Spinal cord (tissue), 10 donors: Measurements from ENCODE around the gene TAS1R3. TPM values are rescaled to one million over a fixed set of nuclear protein-coding genes. Genes with fewer than 3 reads are reported as not detected.
"Not testable (repeated sequence)": the region's sequence is repeated elsewhere in the genome, so short reads cannot be mapped to it uniquely, and the experiment has no call there.

Experiments used
- DNase-seq, 6 donors: peaks; one replicate each; pipeline versions ENCODE4 v3.0.0 to v3.0.0-alpha.2; 2013 to 2015; ENCODE audit warnings: low spot score in 6 of 6, low read depth in 4 of 6
- H3K27ac ChIP-seq: one replicate; pipeline ENCODE4 v1.5.1; 2013; ENCODE audit warnings: low read depth, low read length, control low read depth
- H3K27me3 ChIP-seq: one replicate; pipeline ENCODE4 v1.6.1; 2013; ENCODE audit warnings: low read length; ENCODE audit not compliant: control insufficient read depth, insufficient read depth
- H3K36me3 ChIP-seq: one replicate; pipeline ENCODE4 v1.6.1; 2013; ENCODE audit warnings: low read length; ENCODE audit not compliant: control insufficient read depth, insufficient read depth
- H3K4me1 ChIP-seq: one replicate; pipeline ENCODE4 v1.6.1; 2013; ENCODE audit warnings: low read length; ENCODE audit not compliant: control insufficient read depth, insufficient read depth
- H3K4me3 ChIP-seq: one replicate; pipeline ENCODE4 v1.5.1; 2013; ENCODE audit warnings: low read depth, low read length, control low read depth
- H3K9me3 ChIP-seq: one replicate; pipeline ENCODE4 v1.6.1; 2013; ENCODE audit warnings: low read length; ENCODE audit not compliant: control insufficient read depth, insufficient read depth
- WGBS: methylation state at CpG from one replicate; pipeline ENCODE4 v1.1.5; 2013; ENCODE audit warnings: missing lambda C conversion rate; ENCODE audit not compliant: insufficient coverage; 5-methylcytosine and 5-hydroxymethylcytosine counted together
- polyA plus RNA-seq, 2 donors: library from polyadenylated mRNA; unstranded; fragments of 120-200 nt; gene quantifications; one replicate each; pipeline ENCODE4 v1.2.1, GENCODE V29; 2013; ENCODE audit not compliant: insufficient read length in 2 of 2
- total RNA-seq, 2 donors: library from RNA; depleted of rRNA in 1 of 2; stranded (reverse); fragments of 120-200 nt in 1 of 2; fragments of >200 nt in 1 of 2; gene quantifications; one replicate each; pipeline versions ENCODE4 v1.2.3 to v1.2.4, GENCODE V29; 2013 to 2014
- donor health status: healthy.

Gene TAS1R3
- total and polyA plus RNA-seq, 4 donors: 0.10 to 0.98 (median 0.65) TPM

GRCh38 chr1:1366699-1367066 lies 35.6 kb downstream of the TAS1R3 start:
- H3K4me3 ChIP-seq: no peak overlapping the region
- 93% methylated on average over 3 of the region's 3 CpGs for WGBS
- no peak overlapping the region for H3K27ac ChIP-seq
- peaks cover 14% of the 10 kb centered on the region for H3K36me3 ChIP-seq
- peaks cover 10% of the 10 kb centered on the region for H3K4me1 ChIP-seq
- H3K9me3 ChIP-seq: no peaks in the 10 kb centered on the region
- H3K27me3 ChIP-seq: no peaks in the 10 kb centered on the region
- DNase-seq: no peak

- DNase-seq: no peak
- Histone ChIP-seq H3K27me3 (no peaks in the 10 kb centered on the region), H3K27ac (no peak overlapping the region), H3K9me3 (no peaks in the 10 kb centered on the region), H3K4me1 (peaks cover 10% of the 10 kb centered on the region), H3K4me3 (no peak overlapping the region), H3K36me3 (peaks cover 20% of the 10 kb centered on the region)
- WGBS: 96% methylated on average over 5 of the region's 5 CpGs
Measured at GRCh38 chr1:1367315-1367714, 36.2 kb downstream of the TAS1R3 start.

DNA sequence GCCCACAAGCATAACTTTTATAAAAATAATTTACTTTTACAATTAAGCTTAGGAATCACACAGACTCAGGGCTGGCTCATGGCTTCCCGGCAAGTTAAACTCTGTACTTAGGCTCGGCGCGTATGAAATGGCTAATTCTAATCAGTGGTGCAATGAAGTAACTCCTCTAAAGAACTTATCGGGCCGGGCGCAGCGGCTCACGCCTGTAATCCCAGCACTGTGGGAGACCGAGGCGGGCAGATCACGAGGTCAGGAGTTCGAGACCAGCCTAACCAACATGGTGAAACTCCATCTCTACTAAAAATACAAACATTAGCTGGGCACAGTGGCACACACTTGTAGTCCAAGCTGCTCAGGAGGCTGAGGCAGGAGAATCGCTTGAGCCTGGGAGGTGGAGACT lies 39.0 kb downstream of the TAS1R3 start:
- 98% methylated on average over 14 of the region's 14 CpGs for WGBS
- peaks cover 31% of the 10 kb centered on the region for H3K4me1 ChIP-seq
- not testable (repeated sequence) for H3K4me3 ChIP-seq, H3K27ac ChIP-seq, H3K9me3 ChIP-seq, H3K27me3 ChIP-seq, DNase-seq
- H3K36me3 ChIP-seq: peaks cover 44% of the 10 kb centered on the region

GRCh38 chr1:1370771-1371300 lies 39.8 kb downstream of the TAS1R3 start:
- whole genome bisulfite sequencing: 93% methylated on average over 15 of the region's 16 CpGs

DNA sequence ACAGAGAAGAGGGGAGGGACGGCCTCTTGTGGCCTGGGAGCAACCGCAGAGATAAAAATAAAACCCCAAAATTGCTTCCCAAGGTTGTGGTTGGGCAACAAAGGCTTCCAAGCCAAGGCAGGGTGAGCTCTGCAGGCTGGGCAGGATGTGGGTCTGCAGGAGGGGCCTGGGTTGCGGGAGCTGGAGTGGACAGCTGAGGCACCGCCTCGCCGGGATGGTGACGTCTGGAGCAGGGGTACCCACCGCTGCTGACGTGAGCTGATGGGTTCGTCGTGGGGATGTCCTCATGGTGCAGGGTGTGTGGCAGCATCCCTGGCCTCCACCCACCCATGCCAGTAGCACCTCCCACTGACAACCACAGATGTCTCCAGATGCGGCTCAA lies 40.3 kb downstream of the TAS1R3 start:
- WGBS: 77% methylated on average over 10 of the region's 12 CpGs
- no peaks in the 10 kb centered on the region for H3K27me3 ChIP-seq
- H3K36me3 ChIP-seq: peaks cover 47% of the 10 kb centered on the region
- no peak for DNase-seq
- no peak overlapping the region for H3K4me3 ChIP-seq
- no peak overlapping the region for H3K27ac ChIP-seq
- peaks cover 39% of the 10 kb centered on the region for H3K4me1 ChIP-seq
- no peaks in the 10 kb centered on the region for H3K9me3 ChIP-seq

More at GRCh38 chr1:1370771-1371300, 39.8 kb downstream of the TAS1R3 start:
- Histone ChIP-seq H3K4me1 (peaks cover 34% of the 10 kb centered on the region), H3K4me3 (no peak overlapping the region), H3K27me3 (no peaks in the 10 kb centered on the region), H3K9me3 (no peaks in the 10 kb centered on the region), H3K36me3 (peaks cover 44% of the 10 kb centered on the region), H3K27ac (no peak overlapping the region)
- no peak for DNase-seq

DNA sequence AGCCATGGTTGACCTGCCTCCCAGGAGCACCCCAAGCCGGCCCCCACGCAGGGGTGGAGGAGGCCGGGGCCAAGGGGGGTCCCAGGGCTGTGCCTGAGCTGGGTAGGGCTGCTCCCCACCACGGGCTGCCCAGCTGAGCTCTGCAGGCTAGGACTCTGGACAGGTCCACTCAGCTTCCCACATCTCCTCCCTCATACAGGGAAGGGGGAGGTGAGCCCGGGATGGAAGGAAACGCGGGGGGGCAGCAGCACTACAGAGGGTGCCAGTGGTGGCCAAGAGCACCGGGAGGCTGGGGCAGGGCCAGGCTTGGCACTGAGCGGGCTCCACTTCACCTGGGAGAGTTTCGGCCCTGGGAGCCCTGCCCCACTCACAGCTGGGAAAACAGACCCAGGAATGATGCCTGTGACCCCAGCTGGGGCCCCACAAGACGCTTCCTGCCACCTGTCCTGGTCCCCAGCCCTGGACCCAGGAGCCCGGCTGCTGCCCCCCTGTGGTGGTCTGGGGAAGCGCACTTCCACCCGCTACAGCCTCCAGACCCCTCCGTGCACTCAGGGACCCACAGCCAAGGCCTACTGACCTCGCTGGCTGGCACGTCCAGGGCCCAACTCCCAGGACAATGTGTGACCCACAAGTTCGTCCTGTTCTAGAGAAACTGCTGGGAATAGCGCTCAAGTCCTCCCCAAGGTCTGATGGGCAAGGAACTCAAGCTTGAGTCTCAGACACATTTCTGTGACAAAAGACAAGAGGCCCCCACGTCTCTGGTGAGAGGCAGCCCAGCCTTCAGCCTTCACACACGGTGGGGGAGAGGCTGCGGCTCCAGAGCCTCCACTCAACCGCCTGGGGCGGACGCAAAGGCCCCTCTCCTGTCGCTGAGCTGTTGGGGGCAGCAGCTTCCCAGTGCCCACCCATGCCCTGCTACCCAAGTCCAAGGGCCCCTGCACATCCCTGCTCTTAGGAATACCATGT lies 40.9 kb downstream of the TAS1R3 start:
- Histone ChIP-seq H3K27ac (no peak overlapping the region), H3K4me3 (no peak overlapping the region)
- 42% methylated on average over 25 of the region's 26 CpGs for WGBS

GRCh38 chr1:1373051-1373814 lies 42.2 kb downstream of the TAS1R3 start:
- Histone ChIP-seq H3K36me3 (peaks cover 54% of the 10 kb centered on the region), H3K27me3 (no peaks in the 10 kb centered on the region), H3K4me1 (peaks cover 41% of the 10 kb centered on the region), H3K27ac (no peak overlapping the region), H3K9me3 (no peaks in the 10 kb centered on the region), H3K4me3 (no peak overlapping the region)
- no peak for DNase-seq
- WGBS: 94% methylated on average over 25 of the region's 26 CpGs

More for the DNA sequence above, 40.9 kb downstream of the TAS1R3 start:
- Histone ChIP-seq H3K27me3 (no peaks in the 10 kb centered on the region), H3K36me3 (peaks cover 52% of the 10 kb centered on the region), H3K9me3 (no peaks in the 10 kb centered on the region), H3K4me1 (peaks cover 41% of the 10 kb centered on the region)
- peak in 2 of 6 donors; percentile 41 to 63 for DNase-seq

GRCh38 chr1:1373815-1374588 lies 42.9 kb downstream of the TAS1R3 start:
- no peak overlapping the region for H3K27ac ChIP-seq
- peaks cover 41% of the 10 kb centered on the region for H3K4me1 ChIP-seq
- no peaks in the 10 kb centered on the region for H3K9me3 ChIP-seq
- DNase-seq: no peak
- 50% methylated on average over 49 of the region's 52 CpGs for WGBS
- peaks cover 54% of the 10 kb centered on the region for H3K36me3 ChIP-seq
- peak overlapping the region; percentile 85 for H3K4me3 ChIP-seq
- H3K27me3 ChIP-seq: no peaks in the 10 kb centered on the region

DNA sequence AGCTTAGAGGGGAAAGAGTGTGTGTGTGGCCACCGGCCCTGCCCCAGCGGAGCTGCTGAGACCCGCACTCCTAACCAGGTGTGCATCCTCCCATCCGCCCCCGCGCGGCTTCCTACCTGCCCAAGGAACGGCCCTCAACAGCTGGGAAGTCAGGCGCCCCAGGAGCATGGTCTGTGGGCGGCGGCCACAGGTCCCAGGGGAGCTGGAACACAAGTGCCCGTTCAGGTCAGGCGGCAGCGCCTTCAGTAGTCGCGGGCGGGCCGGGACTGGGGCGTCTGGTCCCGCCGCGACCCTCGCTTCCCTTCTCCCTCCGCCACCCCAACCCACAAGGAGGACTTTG lies 43.5 kb downstream of the TAS1R3 start:
- 0% methylated on average over 24 of the region's 24 CpGs for WGBS
- no peak for DNase-seq
- Histone ChIP-seq H3K27me3 (no peaks in the 10 kb centered on the region), H3K36me3 (peaks cover 54% of the 10 kb centered on the region), H3K27ac (peak overlapping the region; percentile 88), H3K9me3 (no peaks in the 10 kb centered on the region), H3K4me1 (peaks cover 41% of the 10 kb centered on the region), H3K4me3 (peak overlapping the region; percentile 85)
